Prostate gland (tissue), 2 donors: Measurements from ENCODE around the gene NOXO1.

Experiments
- CTCF ChIP-seq, 4 experiments: fragments of 200-600 bp in 2 of 4; fragments of 450-650 bp in 2 of 4; sonication (generic) in 2 of 4; IDR thresholded peaks; 1 replicate in 3 of 4; 2 replicates in 1 of 4; pipeline ENCODE4 v1.5.1; 2016 to 2019; ENCODE audit warnings: antibody characterized with exemption in 4 of 4, mild to moderate bottlenecking in 2 of 4, moderate library complexity in 2 of 4
- POLR2A ChIP-seq: fragments of 450-650 bp; IDR thresholded peaks from one replicate; pipeline ENCODE4 v1.6.1; 2016; ENCODE audit warnings: antibody characterized with exemption, mild to moderate bottlenecking
- POLR2AphosphoS5 ChIP-seq: sonication (generic); formaldehyde crosslinking; IDR thresholded peaks from one replicate; pipeline ENCODE4 v1.6.1; 2017; ENCODE audit warnings: antibody characterized with exemption

GRCh38 chr16:1980030-1980769, 1.1 kb downstream of the NOXO1 start:
- no peak for TF ChIP-seq POLR2A
- no peak for TF ChIP-seq CTCF (IDR thresholded peaks at IDR 0.05)
- no peak for TF ChIP-seq POLR2AphosphoS5
